Spleen (tissue), 7 donors: ENCODE results near the gene APOBEC2.

ENCODE experiments used
- CTCF ChIP-seq, 11 experiments: fragments of 200-600 bp in 7 of 11; fragments of 450-650 bp in 4 of 11; sonication (generic) in 4 of 11; IDR thresholded peaks in 8 of 11; conservative IDR thresholded peaks in 3 of 11; 1 replicate in 7 of 11; 2 replicates in 4 of 11; pipeline versions ENCODE4 v1.4.0 to v1.8.0; 2016 to 2021; ENCODE audit warnings: antibody characterized with exemption in 11 of 11, inconsistent platforms in 4 of 11, mild to moderate bottlenecking in 1 of 11
- POLR2A ChIP-seq, 3 donors: fragments of 450-650 bp; IDR thresholded peaks; one replicate each; pipeline ENCODE4 v1.5.1; 2017; ENCODE audit warnings: antibody characterized with exemption in 3 of 3, mild to moderate bottlenecking in 1 of 3
- POLR2AphosphoS5 ChIP-seq, 3 donors: sonication (generic); formaldehyde crosslinking; IDR thresholded peaks; one replicate each; pipeline ENCODE4 v1.5.1; 2017; ENCODE audit warnings: antibody characterized with exemption in 3 of 3
- donor health status: DM: no; HTN: no; CAD: no; lungs with moderate emphysema.
- donor health status: DM: no; HTN: no; CAD: no.
- donor health status: DM: no; HTN: no; CAD: no.

GRCh38 chr6:41111017-41111416 is 58.0 kb downstream of the APOBEC2 start:
- TF ChIP-seq CTCF (IDR thresholded peaks at IDR 0.05 in 8 of 11, conservative IDR thresholded peaks at IDR 0.05 in 3 of 11), result no peak
- no peak for TF ChIP-seq POLR2A (IDR thresholded peaks at IDR 0.05)
- no peak for TF ChIP-seq POLR2AphosphoS5 (IDR thresholded peaks at IDR 0.05)
